ENCODE measurements around the gene DGKB. TPM values are rescaled to one million over a fixed set of nuclear protein-coding genes. Genes with fewer than 3 reads are reported as not detected.

The DGKB gene
- total RNA-seq, 1 donor from 2014 or later, result 3.4 TPM

GRCh38 chr7:14682910-14683465, 219.6 kb downstream of the DGKB start:
- no peak for TF ChIP-seq CTCF (conservative IDR thresholded peaks at IDR 0.05)
- no peak overlapping the region for H3K4me3 Mint-ChIP-seq
- H3K9me3 Mint-ChIP-seq, result no peaks in the 10 kb centered on the region
- DNase-seq (ENCODE audit: extremely low spot score, unreplicated experiment), result no peak
- peaks cover 8% of the 10 kb centered on the region for H3K4me1 Mint-ChIP-seq (ENCODE audit: unreplicated experiment)
- H3K27me3 Mint-ChIP-seq, result no peaks in the 10 kb centered on the region
- H3K27ac Mint-ChIP-seq, result no peak overlapping the region
- no peaks in the 10 kb centered on the region for H3K36me3 Mint-ChIP-seq

GRCh38 chr7:14676896-14677295, 225.7 kb downstream of the DGKB start:
- Mint-ChIP-seq H3K27me3 (no peaks in the 10 kb centered on the region), H3K27ac (no peak overlapping the region), H3K9me3 (no peaks in the 10 kb centered on the region), H3K4me3 (no peak overlapping the region), H3K36me3 (no peaks in the 10 kb centered on the region), H3K4me1 (ENCODE audit: unreplicated experiment) (peaks cover 8% of the 10 kb centered on the region)
- no peak for TF ChIP-seq CTCF (conservative IDR thresholded peaks at IDR 0.05)
- no peak for DNase-seq (ENCODE audit: extremely low spot score, unreplicated experiment)

GRCh38 chr7:14673202-14673601, 229.3 kb downstream of the DGKB start:
- no peak for TF ChIP-seq CTCF (conservative IDR thresholded peaks at IDR 0.05)
- Mint-ChIP-seq H3K27ac (no peak overlapping the region), H3K4me3 (no peak overlapping the region), H3K9me3 (no peaks in the 10 kb centered on the region), H3K27me3 (no peaks in the 10 kb centered on the region), H3K36me3 (no peaks in the 10 kb centered on the region), H3K4me1 (ENCODE audit: unreplicated experiment) (peaks cover 4% of the 10 kb centered on the region)
- DNase-seq (ENCODE audit: extremely low spot score, unreplicated experiment), result no peak

DNA sequence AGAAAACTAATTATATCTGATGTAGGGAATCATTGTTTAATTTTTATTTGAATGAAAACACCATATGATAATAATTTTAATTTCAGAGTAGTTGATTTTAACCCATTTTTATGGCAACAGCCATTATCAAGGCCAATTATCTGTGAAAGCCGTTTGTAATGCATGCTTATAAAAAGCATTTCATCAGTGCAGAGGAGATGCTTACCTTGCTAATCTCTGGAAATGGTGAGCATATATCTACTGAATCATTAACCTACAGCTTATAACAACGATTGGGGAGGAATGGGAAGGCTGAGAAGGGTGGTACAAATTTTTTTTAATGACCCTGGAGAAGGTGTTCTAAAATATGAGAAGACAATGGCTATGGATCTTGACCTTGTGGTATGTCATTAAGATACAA, 235.6 kb downstream of the DGKB start:
- no peaks in the 10 kb centered on the region for H3K36me3 Mint-ChIP-seq
- no peak overlapping the region for H3K4me3 Mint-ChIP-seq
- no peaks in the 10 kb centered on the region for H3K27me3 Mint-ChIP-seq
- no peaks in the 10 kb centered on the region for H3K9me3 Mint-ChIP-seq
- no peak overlapping the region for H3K27ac Mint-ChIP-seq
- peaks cover 7% of the 10 kb centered on the region for H3K4me1 Mint-ChIP-seq (ENCODE audit: unreplicated experiment)
- no peak for TF ChIP-seq CTCF (conservative IDR thresholded peaks at IDR 0.05)
- DNase-seq (ENCODE audit: extremely low spot score, unreplicated experiment), result no peak

DNA sequence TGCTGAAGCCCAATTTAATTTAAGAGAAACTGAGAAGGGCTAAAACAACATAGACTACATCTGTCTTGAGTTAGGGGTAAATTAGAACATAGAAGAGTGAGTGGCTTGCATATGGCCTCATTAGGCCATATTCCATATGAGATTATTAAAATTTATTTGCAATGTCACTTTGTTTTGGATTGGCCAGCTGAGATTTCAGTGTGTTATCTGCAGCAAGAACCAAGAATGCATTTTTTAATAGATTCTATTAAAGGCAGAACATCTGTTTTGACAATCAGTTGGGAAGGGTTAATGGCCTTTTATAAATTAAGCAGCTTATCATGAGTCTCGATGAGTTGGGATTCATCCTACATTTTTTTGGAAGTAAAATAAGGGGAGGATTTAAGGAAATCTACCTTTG, 236.2 kb downstream of the DGKB start:
- no peak for DNase-seq (ENCODE audit: extremely low spot score, unreplicated experiment)
- Mint-ChIP-seq H3K27me3 (no peaks in the 10 kb centered on the region), H3K4me1 (ENCODE audit: unreplicated experiment) (peaks cover 7% of the 10 kb centered on the region), H3K9me3 (no peaks in the 10 kb centered on the region), H3K36me3 (no peaks in the 10 kb centered on the region), H3K4me3 (no peak overlapping the region), H3K27ac (no peak overlapping the region)
- no peak for TF ChIP-seq CTCF (conservative IDR thresholded peaks at IDR 0.05)

- Mint-ChIP-seq H3K4me1 (ENCODE audit: unreplicated experiment) (no peaks in the 10 kb centered on the region), H3K27ac (no peak overlapping the region), H3K4me3 (no peak overlapping the region), H3K9me3 (no peaks in the 10 kb centered on the region), H3K27me3 (no peaks in the 10 kb centered on the region), H3K36me3 (no peaks in the 10 kb centered on the region)
- no peak for TF ChIP-seq CTCF (conservative IDR thresholded peaks at IDR 0.05)
- DNase-seq (ENCODE audit: extremely low spot score, unreplicated experiment), result no peak
These were observed 262.8 kb downstream of the DGKB start for GRCh38 chr7:14639801-14640200.

All from type B pancreatic cell (in vitro differentiated cells).